Muscle of leg (tissue), 11 donors: Measurements from ENCODE around the gene CORO1A. TPM values are rescaled to one million over a fixed set of nuclear protein-coding genes. Genes with fewer than 3 reads are reported as not detected.

Source experiments
- DNase-seq: peaks from one replicate; pipeline ENCODE4 v3.0.0; 2013
- H3K27ac ChIP-seq: one replicate; pipeline ENCODE4 v1.5.1; 2013; ENCODE audit warnings: mild to moderate bottlenecking, low read length, control low read depth
- H3K27me3 ChIP-seq: one replicate; pipeline ENCODE4 v1.6.1; 2013; ENCODE audit warnings: low read length; ENCODE audit not compliant: control insufficient read depth, insufficient read depth
- H3K36me3 ChIP-seq: one replicate; pipeline ENCODE4 v1.6.1; 2013; ENCODE audit warnings: low read length; ENCODE audit not compliant: control insufficient read depth, insufficient read depth
- H3K4me1 ChIP-seq: one replicate; pipeline ENCODE4 v1.6.1; 2013; ENCODE audit warnings: low read length; ENCODE audit not compliant: control insufficient read depth, insufficient read depth
- H3K4me3 ChIP-seq: one replicate; pipeline ENCODE4 v1.5.1; 2013; ENCODE audit warnings: low read length, control low read depth
- H3K9me3 ChIP-seq: replicated peaks from 2 replicates; pipeline ENCODE4 v1.6.1; 2013; ENCODE audit warnings: low read depth, low read length; ENCODE audit not compliant: control insufficient read depth
- WGBS: methylation state at CpG from one replicate; pipeline ENCODE4 v1.1.5; 2013; ENCODE audit warnings: missing lambda C conversion rate; ENCODE audit not compliant: insufficient coverage; 5-methylcytosine and 5-hydroxymethylcytosine counted together
- polyA plus RNA-seq, 8 donors: library from polyadenylated mRNA; unstranded; fragments of 120-200 nt; gene quantifications; one replicate each; pipeline versions ENCODE4 v1.2.1 to v1.2.3, GENCODE V29; 2013; ENCODE audit warnings: inconsistent platforms in 1 of 8, low replicate concordance in 1 of 8; ENCODE audit not compliant: insufficient read length in 8 of 8, insufficient read depth in 1 of 8
- total RNA-seq: library from RNA; stranded (reverse); fragments of 120-200 nt; gene quantifications from one replicate; pipeline ENCODE4 v1.2.4, GENCODE V29; 2013

The CORO1A gene
- total and polyA plus RNA-seq, 9 donors = 4.7 to 28.0 (median 20.4) TPM

DNA sequence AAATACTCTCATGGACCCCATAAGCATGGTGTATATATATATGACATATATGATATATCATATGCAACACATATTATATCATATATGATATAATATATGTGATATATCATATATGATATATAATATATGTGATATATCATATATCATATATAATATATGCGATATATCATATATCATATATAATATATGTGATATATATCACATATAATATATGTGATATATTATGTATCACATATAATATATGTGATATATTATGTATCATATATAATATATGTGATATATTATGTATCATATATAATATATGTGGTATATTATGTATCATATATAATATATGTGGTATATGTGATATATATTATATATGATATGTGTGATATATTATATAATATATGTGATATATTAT, 38.5 kb upstream of the CORO1A start:
- no CpG with 5 or more reads among the region's 1 CpG for WGBS
- no peaks in the 10 kb centered on the region for H3K4me1 ChIP-seq
- peaks cover 5% of the 10 kb centered on the region for H3K9me3 ChIP-seq
- DNase-seq = no peak
- H3K4me3 ChIP-seq = no peak overlapping the region
- no peak overlapping the region for H3K27ac ChIP-seq
- no peaks in the 10 kb centered on the region for H3K27me3 ChIP-seq
- no peaks in the 10 kb centered on the region for H3K36me3 ChIP-seq

DNA sequence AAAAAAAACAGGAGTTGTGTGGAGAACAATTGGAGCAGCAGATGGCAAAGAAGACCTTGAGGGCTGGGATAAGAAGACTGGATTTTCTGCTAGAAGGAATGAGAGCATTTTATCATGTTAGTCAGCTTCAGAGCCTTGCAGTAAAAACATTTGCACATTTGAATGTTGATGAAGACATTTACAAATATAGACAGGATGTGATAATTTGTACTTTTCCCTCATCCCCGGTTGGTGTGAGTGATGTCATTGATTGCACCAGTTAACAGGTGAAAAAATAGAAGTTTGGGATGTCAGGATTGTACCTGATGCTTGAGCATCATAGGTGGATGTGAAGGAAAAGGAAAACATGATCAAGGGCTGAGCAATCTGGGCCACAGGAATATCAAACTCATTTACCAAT, 37.7 kb upstream of the CORO1A start:
- WGBS = 83% methylated on average over 1 of the region's 1 CpG
- H3K27me3 ChIP-seq = no peaks in the 10 kb centered on the region
- H3K4me3 ChIP-seq = no peak overlapping the region
- no peaks in the 10 kb centered on the region for H3K36me3 ChIP-seq
- H3K9me3 ChIP-seq = peaks cover 5% of the 10 kb centered on the region
- H3K27ac ChIP-seq = no peak overlapping the region
- DNase-seq = no peak
- H3K4me1 ChIP-seq = no peaks in the 10 kb centered on the region

DNA sequence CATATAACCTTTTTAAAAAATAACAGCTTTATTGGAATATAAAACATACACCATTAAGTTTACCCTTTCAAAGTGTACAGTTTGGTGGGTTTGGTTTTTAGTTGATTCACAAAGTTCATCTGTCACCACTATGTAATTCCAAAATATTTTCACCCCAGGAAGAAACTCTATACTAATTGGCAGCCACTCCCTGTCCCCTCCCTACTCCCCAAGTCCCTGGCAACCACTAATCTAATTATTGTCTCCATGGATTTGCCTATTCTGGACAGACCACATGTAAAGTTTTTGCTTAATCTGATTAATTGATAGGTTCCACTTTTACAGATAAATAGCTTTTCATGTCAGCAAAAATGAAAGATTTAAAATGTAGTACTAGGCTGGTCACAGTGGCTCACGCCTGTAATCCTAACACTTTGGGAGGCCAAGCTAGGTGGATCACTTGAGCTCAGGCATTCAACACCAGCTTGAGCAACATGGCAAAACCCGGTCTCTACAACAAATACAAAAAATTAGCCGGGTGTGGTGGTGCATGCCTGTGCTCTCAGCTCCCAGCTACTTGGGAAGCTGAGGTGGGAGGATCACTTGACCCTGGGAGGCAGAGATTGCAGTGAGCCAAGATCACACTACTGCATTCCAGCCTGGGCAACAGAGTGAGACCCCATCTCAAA, 35.4 kb upstream of the CORO1A start:
- DNase-seq = no peak
- Histone ChIP-seq H3K4me3 (no peak overlapping the region), H3K27ac (no peak overlapping the region), H3K27me3 (no peaks in the 10 kb centered on the region), H3K9me3 (peaks cover 5% of the 10 kb centered on the region), H3K36me3 (no peaks in the 10 kb centered on the region), H3K4me1 (no peaks in the 10 kb centered on the region)
- WGBS = no CpG with 5 or more reads among the region's 3 CpGs

DNA sequence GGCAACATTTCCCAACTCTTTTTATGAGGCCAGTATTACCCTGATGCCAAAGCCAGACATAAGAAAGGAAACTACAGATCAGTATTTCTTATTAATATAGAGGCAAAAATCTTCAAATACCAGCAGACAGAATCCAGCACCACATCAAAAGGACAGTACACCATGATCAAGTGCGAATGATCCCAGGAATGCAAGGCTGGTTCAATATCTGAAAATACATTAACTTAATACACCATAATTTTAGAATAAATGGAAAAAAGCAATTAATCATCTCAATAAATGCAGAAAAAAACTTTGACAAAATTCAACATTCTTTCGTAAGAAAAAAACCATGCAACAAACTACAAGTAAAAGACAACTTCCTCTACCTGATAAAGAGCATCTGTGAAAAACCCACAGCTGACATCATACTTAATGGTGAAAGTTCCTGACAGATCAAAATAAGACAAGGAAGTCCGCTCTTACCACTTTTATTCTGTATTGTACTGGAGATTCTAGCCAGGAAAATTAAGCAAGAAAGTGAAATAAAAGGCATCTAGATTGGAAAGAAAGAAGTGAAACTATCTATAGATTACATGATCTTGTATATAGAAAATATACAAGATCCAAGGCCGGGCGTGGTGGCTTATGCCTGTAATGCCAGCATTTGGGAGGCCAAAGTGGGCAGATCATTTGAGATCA, 34.0 kb upstream of the CORO1A start:
- Histone ChIP-seq H3K4me3 (no peak overlapping the region), H3K27me3 (no peaks in the 10 kb centered on the region), H3K9me3 (peaks cover 5% of the 10 kb centered on the region), H3K27ac (no peak overlapping the region), H3K4me1 (no peaks in the 10 kb centered on the region), H3K36me3 (no peaks in the 10 kb centered on the region)
- peak; percentile 7 for DNase-seq
- WGBS = no CpG with 5 or more reads among the region's 5 CpGs

DNA sequence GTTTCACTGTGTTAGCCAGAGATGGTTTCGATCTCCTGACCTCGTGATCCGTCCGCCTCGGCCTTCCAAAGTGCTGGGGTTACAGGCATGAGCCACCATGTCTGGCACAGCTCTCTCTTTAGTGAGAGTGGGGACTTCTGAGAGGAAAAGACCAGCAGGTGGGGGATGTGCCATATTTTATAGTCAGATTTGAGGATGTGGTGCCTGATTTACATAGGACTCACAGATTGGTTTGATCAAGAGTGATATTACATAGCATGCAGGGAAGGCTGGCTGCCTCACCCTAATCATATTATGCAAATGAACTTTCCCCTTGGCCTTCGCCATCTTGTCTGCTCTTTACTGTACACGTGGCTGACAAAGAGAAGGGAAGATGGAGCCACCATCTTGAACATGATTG, 32.3 kb upstream of the CORO1A start:
- WGBS = 78% methylated on average over 6 of the region's 7 CpGs
- no peak overlapping the region for H3K4me3 ChIP-seq
- no peaks in the 10 kb centered on the region for H3K27me3 ChIP-seq
- no peak for DNase-seq
- H3K9me3 ChIP-seq = peaks cover 5% of the 10 kb centered on the region
- no peak overlapping the region for H3K27ac ChIP-seq
- no peaks in the 10 kb centered on the region for H3K4me1 ChIP-seq
- no peaks in the 10 kb centered on the region for H3K36me3 ChIP-seq

DNA sequence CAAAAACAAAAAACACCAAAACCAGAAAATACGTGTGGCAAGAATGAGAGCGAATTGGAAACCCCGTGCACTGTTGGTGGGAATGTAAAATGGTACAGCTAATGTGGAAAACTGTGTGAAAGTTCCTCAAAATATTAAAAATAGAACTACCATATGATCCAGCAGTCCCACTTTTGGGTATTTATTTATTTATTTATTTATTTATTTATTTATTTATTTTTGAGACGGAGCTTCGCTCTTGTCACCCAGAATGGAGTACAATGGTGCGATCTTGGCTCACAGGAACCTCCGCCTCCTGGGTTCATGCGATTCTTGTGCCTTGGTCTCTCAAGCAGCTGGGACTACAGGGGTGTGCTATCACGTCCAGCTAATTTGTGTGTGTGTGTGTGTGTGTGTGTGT, 30.9 kb upstream of the CORO1A start:
- DNase-seq = no peak
- WGBS = 93% methylated on average over 3 of the region's 9 CpGs

DNA sequence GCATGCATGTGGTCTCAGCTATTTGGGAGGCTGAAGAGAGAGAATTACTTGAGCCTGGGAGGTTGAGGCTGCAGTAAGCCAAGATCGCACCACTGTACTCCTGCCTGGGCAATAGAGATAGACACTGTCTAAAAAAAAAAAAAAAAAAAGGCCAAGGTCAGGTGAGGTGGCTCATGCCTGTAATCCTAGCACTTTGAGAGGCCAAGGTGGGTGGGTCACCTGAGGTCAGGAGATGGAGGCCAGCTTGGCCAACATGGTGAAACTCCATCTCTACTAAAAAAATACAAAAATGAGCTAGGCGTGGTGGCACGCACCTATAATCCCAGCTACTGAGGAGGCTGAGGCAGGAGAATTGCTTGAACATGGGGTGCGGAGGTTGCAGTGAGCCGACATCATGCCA, 28.2 kb upstream of the CORO1A start:
- Histone ChIP-seq H3K4me1 (no peaks in the 10 kb centered on the region), H3K27ac (no peak overlapping the region), H3K27me3 (no peaks in the 10 kb centered on the region), H3K9me3 (no peaks in the 10 kb centered on the region), H3K36me3 (no peaks in the 10 kb centered on the region), H3K4me3 (no peak overlapping the region)
- WGBS = 100% methylated on average over 1 of the region's 5 CpGs
- DNase-seq = no peak

More for the DNA sequence above, 30.9 kb upstream of the CORO1A start:
- Histone ChIP-seq H3K36me3 (no peaks in the 10 kb centered on the region), H3K27me3 (no peaks in the 10 kb centered on the region), H3K27ac (no peak overlapping the region), H3K9me3 (peaks cover 5% of the 10 kb centered on the region), H3K4me3 (no peak overlapping the region), H3K4me1 (no peaks in the 10 kb centered on the region)

DNA sequence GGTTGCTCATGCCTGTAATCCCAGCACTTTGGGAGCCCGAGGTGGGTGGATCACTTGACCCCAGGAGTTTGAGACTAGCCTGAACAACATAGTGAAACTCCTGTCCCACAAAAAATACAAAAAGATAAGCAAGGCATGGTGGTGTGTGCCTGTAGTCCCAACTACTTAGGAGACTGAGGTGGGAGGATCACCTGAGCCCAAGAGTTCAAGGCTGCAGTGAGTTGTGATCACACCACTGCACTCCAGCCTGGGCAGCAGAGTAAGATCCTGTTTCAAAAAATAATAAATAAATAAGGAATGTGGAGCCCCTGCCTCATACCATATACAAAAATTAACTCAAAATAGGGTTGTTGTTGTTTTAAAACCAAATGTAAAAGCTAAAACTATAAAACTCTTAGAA, 26.2 kb upstream of the CORO1A start:
- no peak overlapping the region for H3K4me3 ChIP-seq
- no peak overlapping the region for H3K27ac ChIP-seq
- no peaks in the 10 kb centered on the region for H3K4me1 ChIP-seq
- no peaks in the 10 kb centered on the region for H3K9me3 ChIP-seq
- DNase-seq = no peak
- no CpG with 5 or more reads among the region's 1 CpG for WGBS
- no peaks in the 10 kb centered on the region for H3K36me3 ChIP-seq
- no peaks in the 10 kb centered on the region for H3K27me3 ChIP-seq

DNA sequence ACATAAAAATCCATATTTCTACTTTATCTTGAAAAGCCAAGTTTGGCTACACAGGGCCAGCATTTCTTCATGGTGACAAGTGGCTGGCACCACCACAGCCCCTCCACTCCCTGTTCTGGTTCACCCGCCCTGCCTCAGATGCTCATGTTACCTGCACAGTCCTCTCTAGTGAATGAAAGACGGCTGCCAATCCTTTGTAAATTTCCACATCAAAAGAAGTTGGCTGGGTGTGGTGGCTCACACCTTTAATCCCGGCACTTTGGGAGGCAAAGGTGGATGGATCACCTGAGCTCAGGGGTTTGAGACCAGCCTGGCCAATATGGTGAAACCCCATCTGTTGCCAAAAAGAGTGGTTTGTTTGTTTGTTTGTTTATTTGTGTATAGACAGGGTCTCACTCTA, 19.9 kb upstream of the CORO1A start:
- WGBS = 50% methylated on average over 1 of the region's 3 CpGs
- Histone ChIP-seq H3K27me3 (no peaks in the 10 kb centered on the region), H3K36me3 (no peaks in the 10 kb centered on the region), H3K9me3 (no peaks in the 10 kb centered on the region), H3K4me1 (no peaks in the 10 kb centered on the region), H3K27ac (no peak overlapping the region), H3K4me3 (no peak overlapping the region)
- no peak for DNase-seq

DNA sequence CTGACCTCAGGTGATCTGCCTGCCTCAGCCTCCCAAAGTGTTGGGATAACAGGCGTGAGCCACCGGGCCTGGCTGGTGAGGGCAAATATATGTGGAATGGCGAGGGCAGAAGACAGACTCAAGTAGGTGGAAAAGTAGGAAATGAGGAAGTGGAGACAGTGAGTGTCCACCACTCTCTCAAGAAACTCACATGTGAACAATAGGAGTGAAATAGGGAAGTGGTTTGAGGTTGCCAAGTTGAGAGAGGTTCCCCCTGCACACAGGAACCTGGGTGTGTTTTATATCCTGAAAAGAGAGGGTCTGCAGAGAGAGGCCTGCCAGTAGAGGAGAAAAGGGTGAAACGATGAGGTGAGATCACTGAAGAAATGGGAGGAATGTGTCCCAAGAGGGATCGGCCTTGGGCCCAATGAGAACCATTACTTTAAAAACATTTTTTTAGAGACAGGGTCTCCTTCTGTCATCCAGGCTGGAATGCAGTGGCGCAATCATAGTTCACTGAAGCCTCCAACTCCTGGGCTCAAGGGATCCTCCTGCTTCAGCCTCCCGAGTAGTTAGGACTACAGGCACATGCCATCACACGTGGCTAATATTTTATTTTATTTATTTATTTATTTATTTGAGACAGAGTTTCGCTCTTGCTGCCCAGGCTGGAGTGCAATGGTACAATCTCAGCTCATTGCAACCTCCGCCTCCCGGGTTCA, 17.1 kb upstream of the CORO1A start:
- H3K27ac ChIP-seq = no peak overlapping the region
- H3K27me3 ChIP-seq = no peaks in the 10 kb centered on the region
- no peaks in the 10 kb centered on the region for H3K4me1 ChIP-seq
- H3K9me3 ChIP-seq = no peaks in the 10 kb centered on the region
- 100% methylated on average over 1 of the region's 11 CpGs for WGBS
- no peak overlapping the region for H3K4me3 ChIP-seq
- peak; percentile 68 for DNase-seq
- no peaks in the 10 kb centered on the region for H3K36me3 ChIP-seq
